CD4-positive, CD25-positive, alpha-beta regulatory T cell (primary cell): Measurements from ENCODE around the gene FOXP1. TPM values are rescaled to one million over a fixed set of nuclear protein-coding genes. Genes with fewer than 3 reads are reported as not detected.
A peak's percentile ranks its signal among the peaks of the same experiment; 100 is the strongest.

Source experiments
- ATAC-seq, 2 donors: fragments of 150-1000 bp; cut with Tn5 transposase; one replicate each; pipeline ENCODE4 v1.10.0; 2021; ENCODE audit warnings: low read depth in 2 of 2, moderate number of reproducible peaks in 2 of 2, moderate library complexity in 1 of 2
- DNase-seq, 3 donors: peaks; one replicate each; pipeline versions ENCODE4 v3.0.0 to v3.0.0-alpha.2; 2012 to 2022; ENCODE audit warnings: mixed read lengths in 1 of 3
- H3K27ac ChIP-seq: one replicate; pipeline ENCODE4 v1.7.0; 2013; ENCODE audit warnings: mild to moderate bottlenecking, low read length; ENCODE audit not compliant: insufficient read depth, poor library complexity, severe bottlenecking
- H3K27me3 ChIP-seq: one replicate; pipeline ENCODE4 v1.7.0; 2013; ENCODE audit warnings: low read length; ENCODE audit not compliant: control insufficient read depth, insufficient read depth
- H3K36me3 ChIP-seq: one replicate; pipeline ENCODE4 v1.7.0; 2013; ENCODE audit warnings: mild to moderate bottlenecking, low read length, moderate library complexity; ENCODE audit not compliant: control insufficient read depth, insufficient read depth
- H3K4me1 ChIP-seq: 2 replicates; pipeline ENCODE4 v1.7.0; 2013; ENCODE audit warnings: mild to moderate bottlenecking, low read length; ENCODE audit not compliant: insufficient read depth, control insufficient read depth, poor library complexity, severe bottlenecking
- H3K4me3 ChIP-seq: one replicate; pipeline ENCODE4 v1.7.0; 2013; ENCODE audit warnings: low read depth, mild to moderate bottlenecking, low read length, moderate library complexity
- H3K9me3 ChIP-seq, 2 experiments: 1 replicate in 1 of 2; 2 replicates in 1 of 2; pipeline ENCODE4 v1.7.0; 2013; ENCODE audit warnings: low read length in 2 of 2, mild to moderate bottlenecking in 1 of 2, moderate library complexity in 1 of 2; ENCODE audit not compliant: control insufficient read depth in 2 of 2
- H3K27ac Mint-ChIP-seq, 3 donors: one replicate each; pipeline ENCODE4 v1.8.0; 2020 to 2022; ENCODE audit warnings: mild to moderate bottlenecking in 3 of 3, mixed read lengths in 3 of 3, moderate library complexity in 2 of 3
- H3K27me3 Mint-ChIP-seq: one replicate; pipeline ENCODE4 v1.8.0; 2022; ENCODE audit warnings: mild to moderate bottlenecking, mixed read lengths
- H3K36me3 Mint-ChIP-seq: one replicate; pipeline ENCODE4 v1.8.0; 2020; ENCODE audit warnings: mixed read lengths
- H3K4me1 Mint-ChIP-seq, 4 donors: one replicate each; pipeline ENCODE4 v1.8.0; 2020 to 2022; ENCODE audit warnings: mixed read lengths in 4 of 4, mild to moderate bottlenecking in 1 of 4
- H3K4me3 Mint-ChIP-seq, 4 donors: one replicate each; pipeline ENCODE4 v1.8.0; 2020 to 2022; ENCODE audit warnings: mild to moderate bottlenecking in 4 of 4, mixed read lengths in 4 of 4, moderate library complexity in 3 of 4
- H3K9me3 Mint-ChIP-seq, 7 donors: one replicate each; pipeline ENCODE4 v1.8.0; 2020 to 2022; ENCODE audit warnings: mixed read lengths in 7 of 7, mild to moderate bottlenecking in 3 of 7, moderate library complexity in 2 of 7
- polyA plus RNA-seq, 4 donors: library from polyadenylated mRNA; unstranded; fragments of 300-500 nt; fragmentation: Illumina TruSeq; gene quantifications; one replicate each; pipeline ENCODE4 v1.2.3, GENCODE V29; 2021
- total RNA-seq: library from RNA; stranded (reverse); gene quantifications from one replicate; pipeline ENCODE4 v1.2.3, GENCODE V29; 2022

Gene FOXP1
- total and polyA plus RNA-seq, 5 donors from 2014 or later, result 301 to 599 (median 346) TPM

DNA sequence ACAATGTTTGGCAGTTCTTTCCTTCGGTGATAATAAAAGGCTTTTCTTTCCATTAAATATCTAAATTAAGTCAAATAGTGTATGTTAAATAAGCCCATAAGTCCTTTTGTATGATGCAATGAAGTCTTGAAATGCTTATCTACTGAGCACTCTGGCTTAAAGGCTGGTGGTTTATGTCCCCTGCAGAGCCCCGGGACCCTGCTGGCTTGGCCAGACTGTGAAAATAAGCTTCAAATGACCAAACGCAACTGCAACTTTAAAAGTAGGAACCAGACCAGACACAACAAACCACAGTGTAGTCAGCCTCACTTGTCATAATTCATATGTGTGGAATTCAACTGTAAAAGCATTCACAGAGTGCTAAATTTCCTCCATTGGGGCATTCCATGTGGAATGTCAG lies 72.5 kb downstream of the FOXP1 start:
- DNase-seq, result no peak
- H3K36me3 ChIP-seq, result no peaks in the 10 kb centered on the region
- no peaks in the 10 kb centered on the region for H3K9me3 ChIP-seq
- Mint-ChIP-seq H3K27me3 (no peaks in the 10 kb centered on the region), H3K9me3 (no peaks in the 10 kb centered on the region), H3K27ac (no peak overlapping the region), H3K4me1 (peaks cover 18 to 40% (median 23%) of the 10 kb centered on the region in 4 donors), H3K4me3 (no peak overlapping the region), H3K36me3 (peaks cover 11% of the 10 kb centered on the region)
- ATAC-seq, result no peak
- no peaks in the 10 kb centered on the region for H3K27me3 ChIP-seq
- H3K4me1 ChIP-seq, result peaks cover 14% of the 10 kb centered on the region
- H3K27ac ChIP-seq, result no peak overlapping the region
- no peak overlapping the region for H3K4me3 ChIP-seq

DNA sequence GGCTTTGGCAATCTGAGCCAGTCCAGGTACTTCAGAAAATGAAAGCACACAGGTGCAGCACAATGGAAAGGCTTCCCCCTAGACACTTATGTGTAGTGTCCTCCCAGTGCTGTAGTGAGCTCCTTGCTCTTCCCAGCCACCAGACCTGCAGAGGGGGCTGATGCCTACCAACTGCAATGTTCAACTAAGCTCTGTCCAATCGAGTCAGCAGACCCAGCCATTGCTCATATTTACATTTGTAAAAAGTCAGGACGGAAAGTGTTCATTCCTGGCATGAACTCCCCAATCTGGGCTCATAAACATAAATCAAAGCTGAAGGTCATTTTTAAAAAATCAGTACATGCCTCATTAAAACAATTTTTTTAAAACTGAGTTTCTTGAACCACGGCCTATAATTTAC lies 73.0 kb downstream of the FOXP1 start:
- no peaks in the 10 kb centered on the region for H3K9me3 Mint-ChIP-seq
- Histone ChIP-seq H3K4me1 (peaks cover 14% of the 10 kb centered on the region), H3K9me3 (no peaks in the 10 kb centered on the region), H3K27me3 (no peaks in the 10 kb centered on the region), H3K4me3 (no peak overlapping the region), H3K27ac (no peak overlapping the region), H3K36me3 (no peaks in the 10 kb centered on the region)
- peaks cover 18 to 43% (median 25%) of the 10 kb centered on the region in 4 donors for H3K4me1 Mint-ChIP-seq
- DNase-seq (peak in 1 of 3 donors; percentile 34), ATAC-seq (no peak)
- no peak overlapping the region for H3K4me3 Mint-ChIP-seq
- H3K27me3 Mint-ChIP-seq, result no peaks in the 10 kb centered on the region
- peaks cover 14% of the 10 kb centered on the region for H3K36me3 Mint-ChIP-seq
- peak overlapping the region in 2 of 3 donors; percentile 2 to 56 for H3K27ac Mint-ChIP-seq

DNA sequence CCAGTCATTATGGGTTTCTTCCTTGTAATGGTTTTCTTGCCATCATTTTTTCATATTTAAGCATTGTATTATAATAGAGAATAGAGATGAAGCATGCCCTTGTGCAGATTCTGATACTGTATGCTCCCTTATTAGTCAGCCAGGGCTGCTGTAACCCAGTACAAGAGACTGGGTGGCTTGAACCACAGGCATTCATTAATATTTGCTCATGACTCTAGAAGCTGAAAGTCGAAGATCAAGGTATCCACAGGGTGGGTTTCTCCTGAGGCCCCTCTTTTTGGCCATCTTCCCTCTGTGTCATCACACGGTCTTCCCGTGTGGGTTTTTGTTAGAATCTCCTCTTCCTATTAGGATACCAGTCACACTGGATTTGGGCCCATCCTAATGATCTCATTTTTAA lies 74.5 kb downstream of the FOXP1 start:
- H3K9me3 ChIP-seq, result no peaks in the 10 kb centered on the region
- no peaks in the 10 kb centered on the region for H3K27me3 Mint-ChIP-seq
- H3K27ac ChIP-seq, result no peak overlapping the region
- no peaks in the 10 kb centered on the region for H3K9me3 Mint-ChIP-seq
- H3K36me3 Mint-ChIP-seq, result peaks cover 14% of the 10 kb centered on the region
- H3K4me1 ChIP-seq, result peaks cover 15% of the 10 kb centered on the region
- no peaks in the 10 kb centered on the region for H3K27me3 ChIP-seq
- DNase-seq (no peak), ATAC-seq (no peak)
- H3K4me1 Mint-ChIP-seq, result peaks cover 23 to 53% (median 33%) of the 10 kb centered on the region in 4 donors
- H3K36me3 ChIP-seq, result no peaks in the 10 kb centered on the region
- H3K4me3 Mint-ChIP-seq, result no peak overlapping the region
- H3K4me3 ChIP-seq, result no peak overlapping the region
- peak overlapping the region in 2 of 3 donors; percentile 70 to 77 for H3K27ac Mint-ChIP-seq

DNA sequence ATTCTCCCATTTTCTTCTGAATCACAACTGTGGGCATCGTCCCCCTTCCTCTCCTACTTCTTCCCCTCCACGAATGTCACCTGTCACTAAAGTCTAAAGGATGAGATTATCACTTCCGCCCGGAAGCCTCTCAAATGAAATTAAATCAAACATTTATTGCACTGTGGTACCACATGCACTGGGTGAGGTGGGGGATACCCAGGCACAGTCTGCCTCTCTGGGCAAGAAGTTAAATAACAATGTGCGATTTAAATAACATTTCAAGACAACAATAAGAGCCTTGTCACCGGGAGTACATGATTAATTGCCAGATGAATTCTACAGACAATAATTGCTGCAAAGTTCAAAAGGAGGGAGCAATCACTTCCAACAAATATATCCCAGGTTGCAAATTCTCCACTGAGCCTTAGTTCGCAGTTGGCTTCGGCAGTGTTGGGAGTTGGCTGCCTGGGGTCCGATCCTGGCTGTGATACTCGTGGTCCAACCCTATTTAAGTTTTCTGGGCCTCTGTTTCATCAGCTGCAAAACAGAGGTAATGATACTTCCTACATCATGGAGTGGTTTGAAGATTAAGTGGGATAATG lies 77.7 kb downstream of the FOXP1 start:
- no peaks in the 10 kb centered on the region for H3K27me3 Mint-ChIP-seq

DNA sequence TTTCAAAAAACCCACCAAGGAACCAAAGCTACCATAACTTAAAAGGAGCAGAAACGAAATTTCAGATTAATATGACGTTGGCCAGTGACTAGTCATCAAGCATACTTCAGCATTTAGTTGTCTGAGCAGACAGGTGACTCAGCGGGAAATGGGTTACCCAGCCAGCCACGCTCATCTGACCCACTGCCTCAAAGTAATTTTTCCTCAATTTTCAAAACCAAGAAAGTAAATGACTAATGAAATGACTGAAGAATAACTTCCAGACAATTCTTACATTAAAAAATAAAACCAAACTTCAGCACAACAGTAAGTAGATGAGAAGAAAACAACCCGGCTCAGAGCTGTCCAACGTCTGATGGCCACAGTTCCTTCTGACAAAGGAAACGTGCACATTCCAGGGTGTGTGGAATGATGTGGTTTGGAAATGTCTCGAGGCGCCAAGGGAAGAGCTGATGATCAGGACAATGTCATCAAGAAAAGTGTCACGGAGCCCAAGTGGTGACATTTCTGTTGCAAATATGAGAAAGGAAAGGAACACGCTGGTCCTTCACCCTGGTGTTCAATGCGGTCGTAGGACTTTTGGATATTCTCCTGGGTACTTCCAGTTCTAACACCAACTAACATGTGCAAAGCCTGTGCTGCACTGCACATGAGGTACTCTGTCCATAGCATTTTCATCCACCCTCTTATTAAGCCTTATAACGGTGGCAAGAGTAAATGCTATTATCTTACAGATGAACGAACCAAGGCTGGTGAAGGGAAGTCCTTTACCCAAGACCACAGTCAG lies 79.1 kb downstream of the FOXP1 start:
- Histone ChIP-seq H3K27ac (peak overlapping the region; percentile 39), H3K27me3 (no peaks in the 10 kb centered on the region), H3K4me1 (peaks cover 34% of the 10 kb centered on the region), H3K4me3 (peak overlapping the region; percentile 14), H3K9me3 (peaks cover 10 to 14% of the 10 kb centered on the region in 2 experiments), H3K36me3 (peaks cover 4% of the 10 kb centered on the region)
- Mint-ChIP-seq H3K4me1 (peaks cover 38 to 82% (median 46%) of the 10 kb centered on the region in 4 donors), H3K36me3 (peaks cover 23% of the 10 kb centered on the region), H3K27ac (peak overlapping the region; percentile 80 to 98 (median 91)), H3K9me3 (peaks cover 0 to 17% (median 7%) of the 10 kb centered on the region in 7 donors), H3K4me3 (peak overlapping the region in 3 of 4 donors; percentile 17 to 65 (median 64)), H3K27me3 (no peaks in the 10 kb centered on the region)
- ATAC-seq (peak; percentile 63 to 66), DNase-seq (peak in 2 of 3 donors; percentile 13 to 65)

More for the DNA sequence above, 77.7 kb downstream of the FOXP1 start:
- Histone ChIP-seq H3K27me3 (no peaks in the 10 kb centered on the region), H3K4me1 (peaks cover 31% of the 10 kb centered on the region), H3K9me3 (peaks cover 7 to 14% of the 10 kb centered on the region in 2 experiments), H3K4me3 (no peak overlapping the region), H3K36me3 (no peaks in the 10 kb centered on the region), H3K27ac (no peak overlapping the region)
- peaks cover 36 to 81% (median 43%) of the 10 kb centered on the region in 4 donors for H3K4me1 Mint-ChIP-seq
- no peak for DNase-seq
- peak overlapping the region in 1 of 3 donors; percentile 18 for H3K27ac Mint-ChIP-seq
- peak overlapping the region in 1 of 4 donors; percentile 11 for H3K4me3 Mint-ChIP-seq
- H3K36me3 Mint-ChIP-seq, result peaks cover 18% of the 10 kb centered on the region
- H3K9me3 Mint-ChIP-seq, result peaks cover 0 to 13% (median 3%) of the 10 kb centered on the region in 7 donors
- no peak for ATAC-seq

DNA sequence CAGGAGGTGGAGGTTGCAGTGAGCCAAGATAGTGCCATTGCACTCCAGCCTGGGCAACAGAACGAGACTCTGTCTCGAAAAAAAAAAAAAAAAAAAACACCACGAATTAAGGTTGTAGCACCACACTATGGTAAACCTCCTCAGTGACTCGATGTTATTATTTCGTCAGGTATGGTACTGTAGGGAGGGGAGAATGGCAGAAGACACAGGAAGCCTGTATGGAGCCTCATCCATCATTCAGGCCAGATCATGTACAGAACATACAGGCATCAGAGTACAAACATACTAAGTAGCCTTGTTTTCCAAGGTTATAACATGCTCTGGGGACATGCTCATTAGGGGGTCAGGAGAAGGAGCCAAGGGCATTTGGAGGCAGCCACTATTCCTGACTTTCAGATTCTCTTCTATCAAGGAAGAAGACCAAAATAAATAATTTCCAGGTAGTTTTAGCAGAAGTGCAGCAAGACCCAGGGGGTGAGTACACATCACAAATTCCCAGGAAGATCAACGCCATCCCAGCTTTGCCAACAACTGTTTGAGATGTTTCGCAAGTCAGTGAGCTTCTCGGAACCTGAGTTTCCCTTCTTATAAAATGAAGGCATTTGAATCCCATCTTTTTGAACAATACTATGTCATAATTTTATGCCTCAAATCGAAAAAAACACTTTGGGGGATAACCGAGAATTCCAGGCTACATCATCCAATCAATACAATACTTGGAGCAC lies 79.8 kb downstream of the FOXP1 start:
- Histone ChIP-seq H3K27me3 (no peaks in the 10 kb centered on the region), H3K4me3 (no peak overlapping the region), H3K27ac (peak overlapping the region; percentile 44), H3K36me3 (peaks cover 4% of the 10 kb centered on the region), H3K9me3 (peaks cover 10 to 14% of the 10 kb centered on the region in 2 experiments), H3K4me1 (peaks cover 37% of the 10 kb centered on the region)
- peaks cover 2 to 17% (median 7%) of the 10 kb centered on the region in 7 donors for H3K9me3 Mint-ChIP-seq
- peak overlapping the region; percentile 90 to 98 (median 91) for H3K27ac Mint-ChIP-seq
- peaks cover 23% of the 10 kb centered on the region for H3K36me3 Mint-ChIP-seq
- H3K27me3 Mint-ChIP-seq, result no peaks in the 10 kb centered on the region
- ATAC-seq, result no peak
- DNase-seq, result peak in 1 of 3 donors; percentile 41
- peak overlapping the region in 3 of 4 donors; percentile 17 to 65 (median 64) for H3K4me3 Mint-ChIP-seq
- H3K4me1 Mint-ChIP-seq, result peaks cover 36 to 82% (median 49%) of the 10 kb centered on the region in 4 donors

DNA sequence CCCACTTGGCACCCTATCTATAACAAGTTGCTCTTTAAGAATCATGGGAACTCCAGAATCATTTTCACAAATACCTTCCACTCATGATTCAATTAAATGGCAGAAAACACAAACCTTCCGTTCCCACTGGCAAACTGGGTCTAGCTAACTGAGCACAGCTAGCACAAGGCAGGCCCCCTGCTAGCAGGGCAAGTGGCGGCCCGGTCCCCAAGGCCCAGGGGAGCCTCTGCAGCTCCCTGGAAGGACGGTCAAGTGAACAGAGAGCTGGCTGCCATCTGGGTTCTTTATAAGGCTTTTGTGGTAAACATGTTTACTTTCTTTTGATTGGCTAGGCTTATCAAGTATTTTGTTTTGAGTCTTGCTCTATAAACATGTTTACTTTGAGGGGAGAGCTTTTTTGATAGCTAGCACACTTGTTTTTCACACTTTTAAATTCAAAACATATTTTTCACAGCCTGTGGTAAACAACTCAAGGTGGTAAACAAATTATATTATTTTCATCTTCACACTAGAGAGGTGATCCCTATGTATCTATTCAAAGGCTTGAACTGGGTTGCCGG lies 81.4 kb downstream of the FOXP1 start:
- Histone ChIP-seq H3K4me1 (peaks cover 52% of the 10 kb centered on the region), H3K27ac (peak overlapping the region; percentile 64), H3K27me3 (no peaks in the 10 kb centered on the region), H3K9me3 (peaks cover 10 to 14% of the 10 kb centered on the region in 2 experiments), H3K4me3 (peak overlapping the region; percentile 55), H3K36me3 (peaks cover 4% of the 10 kb centered on the region)
- ATAC-seq (peak; percentile 4 to 29), DNase-seq (peak in 2 of 3 donors; percentile 41 to 51)
- Mint-ChIP-seq H3K9me3 (peaks cover 2 to 17% (median 7%) of the 10 kb centered on the region in 7 donors), H3K36me3 (peaks cover 22% of the 10 kb centered on the region), H3K4me3 (peak overlapping the region; percentile 41 to 70 (median 57)), H3K4me1 (peaks cover 38 to 89% (median 60%) of the 10 kb centered on the region in 4 donors), H3K27ac (peak overlapping the region; percentile 90 to 98 (median 91)), H3K27me3 (no peaks in the 10 kb centered on the region)
